NB4 (cell line): ENCODE data around the gene BICD1.

ENCODE experiments used
- DNase-seq: peaks from one replicate; pipeline ENCODE4 v3.0.0; 2010; ENCODE audit warnings: low read depth
- H3K4me3 ChIP-seq: one replicate; pipeline ENCODE4 v1.5.1; 2011; ENCODE audit warnings: mild to moderate bottlenecking, low read depth, low read length, moderate library complexity
- CTCF ChIP-seq: IDR thresholded peaks from one replicate; pipeline ENCODE4 v1.5.1; 2012; ENCODE audit warnings: low read depth, low read length
- MAX ChIP-seq: IDR thresholded peaks from 2 replicates; pipeline ENCODE4 v1.6.1; 2011; ENCODE audit warnings: low read depth, low read length
- MYC ChIP-seq: IDR thresholded peaks from 2 replicates; pipeline ENCODE4 v1.6.1; 2011; ENCODE audit warnings: low read depth, low read length
- POLR2A ChIP-seq: IDR thresholded peaks from 2 replicates; pipeline ENCODE4 v1.6.1; 2011; ENCODE audit warnings: mild to moderate bottlenecking; ENCODE audit not compliant: insufficient read length; ENCODE audit errors: extremely low read depth

BICD1 gene

GRCh38 chr12:32196250-32197198 lies 89.9 kb downstream of the BICD1 start:
- no peak for DNase-seq
- H3K4me3 ChIP-seq: no peak overlapping the region
- TF ChIP-seq MYC: no peak
- no peak for TF ChIP-seq CTCF
- no peak for TF ChIP-seq POLR2A
- no peak for TF ChIP-seq MAX

GRCh38 chr12:32197421-32197820 lies 90.8 kb downstream of the BICD1 start:
- no peak for TF ChIP-seq MYC
- TF ChIP-seq MAX: no peak
- TF ChIP-seq POLR2A: no peak
- TF ChIP-seq CTCF: no peak
- DNase-seq: no peak
- H3K4me3 ChIP-seq: no peak overlapping the region

- no peak for TF ChIP-seq CTCF
- no peak for TF ChIP-seq MAX
- no peak for TF ChIP-seq POLR2A
- TF ChIP-seq MYC: no peak
- no peak for DNase-seq
Observed at GRCh38 chr12:32198555-32198954, 91.9 kb downstream of the BICD1 start.

GRCh38 chr12:32201096-32201495 lies 94.4 kb downstream of the BICD1 start:
- no peak for TF ChIP-seq CTCF
- no peak for TF ChIP-seq MAX
- no peak for TF ChIP-seq POLR2A
- TF ChIP-seq MYC: no peak
- no peak for DNase-seq
- no peak overlapping the region for H3K4me3 ChIP-seq

More at GRCh38 chr12:32198555-32198954, 91.9 kb downstream of the BICD1 start:
- H3K4me3 ChIP-seq: no peak overlapping the region

GRCh38 chr12:32201976-32202375 lies 95.3 kb downstream of the BICD1 start:
- TF ChIP-seq MYC (no peak), CTCF (no peak), POLR2A (no peak), MAX (no peak)
- no peak for DNase-seq
- H3K4me3 ChIP-seq: no peak overlapping the region
